ENCODE results near the gene NFYA.

NFYA gene

DNA sequence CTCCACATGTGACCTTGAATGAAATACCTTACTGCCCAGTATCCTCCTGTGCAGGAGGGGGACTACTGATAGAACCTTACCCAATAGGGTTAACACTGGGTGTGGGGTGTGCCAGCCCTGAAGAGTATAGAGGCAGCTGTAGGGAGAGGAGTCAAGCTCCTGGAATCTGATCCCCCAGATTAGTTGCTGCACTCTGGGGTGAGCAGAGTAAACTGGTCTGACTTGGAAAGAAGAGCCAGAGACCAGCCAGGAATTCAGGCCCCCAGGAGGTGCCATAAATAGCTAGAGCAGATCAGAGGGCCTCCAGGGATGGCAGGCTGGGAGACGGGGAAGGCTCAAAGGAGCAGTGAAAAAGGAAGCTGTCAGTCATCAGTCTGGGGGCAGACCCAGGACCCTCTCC is 23.3 kb upstream of the NFYA start:
- Histone ChIP-seq H3K36me3 (ENCODE audit: control insufficient read depth, low read depth, low read length) (no peaks in the 10 kb centered on the region), H3K4me1 (ENCODE audit: control insufficient read depth, low read depth, low read length) (no peaks in the 10 kb centered on the region), H3K9me3 (ENCODE audit: control insufficient read depth, low read depth, low read length) (no peaks in the 10 kb centered on the region), H3K9ac (ENCODE audit: low read length) (no peak overlapping the region), H3K27me3 (ENCODE audit: control insufficient read depth, insufficient read depth, low read length) (no peaks in the 10 kb centered on the region), H3K4me3 (ENCODE audit: low read length) (no peak overlapping the region), H3K27ac (ENCODE audit: low read length) (no peak overlapping the region)

DNA sequence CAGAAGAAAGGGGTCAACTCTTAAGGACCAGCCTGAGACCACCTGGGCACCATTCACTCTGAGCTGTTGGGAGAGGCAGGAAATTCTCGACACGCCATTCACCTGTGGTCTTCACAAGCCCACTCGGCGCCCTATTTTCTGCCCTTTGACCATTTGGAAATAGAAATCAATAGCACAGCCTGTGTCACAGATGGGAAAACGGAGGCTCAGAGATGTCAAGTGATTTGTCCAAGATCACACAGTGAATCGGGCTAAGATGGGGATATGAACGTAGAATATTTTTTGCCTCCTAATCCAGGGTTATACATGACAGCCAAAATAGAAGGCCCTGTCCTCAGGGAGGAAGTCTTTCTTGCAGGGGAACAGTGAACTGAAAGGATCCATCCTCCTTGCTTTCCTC is 22.8 kb upstream of the NFYA start:
- Histone ChIP-seq H3K4me3 (ENCODE audit: low read length) (no peak overlapping the region), H3K27ac (ENCODE audit: low read length) (no peak overlapping the region), H3K9ac (ENCODE audit: low read length) (no peak overlapping the region), H3K27me3 (ENCODE audit: control insufficient read depth, insufficient read depth, low read length) (no peaks in the 10 kb centered on the region), H3K36me3 (ENCODE audit: control insufficient read depth, low read depth, low read length) (no peaks in the 10 kb centered on the region), H3K9me3 (ENCODE audit: control insufficient read depth, low read depth, low read length) (no peaks in the 10 kb centered on the region), H3K4me1 (ENCODE audit: control insufficient read depth, low read depth, low read length) (no peaks in the 10 kb centered on the region)

DNA sequence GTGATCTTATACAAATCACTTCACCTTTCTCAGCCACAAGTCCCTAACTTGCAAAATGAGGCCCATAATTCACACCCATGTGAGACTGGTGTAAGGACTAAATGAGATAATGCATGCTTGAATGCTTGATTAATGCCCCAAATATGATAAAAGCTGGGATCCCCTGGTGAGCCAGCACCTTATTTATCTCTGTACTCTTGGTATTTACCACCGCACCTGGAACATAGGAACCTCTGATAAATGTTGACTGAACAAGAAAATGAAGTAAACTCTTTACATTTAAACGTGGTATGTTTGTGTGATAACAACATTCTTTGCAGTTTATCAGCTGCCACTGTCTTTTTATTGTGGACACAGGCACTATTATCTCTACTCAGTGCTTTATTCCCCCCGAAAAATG is 22.2 kb upstream of the NFYA start:
- Histone ChIP-seq H3K4me3 (ENCODE audit: low read length) (no peak overlapping the region), H3K27ac (ENCODE audit: low read length) (no peak overlapping the region), H3K4me1 (ENCODE audit: control insufficient read depth, low read depth, low read length) (no peaks in the 10 kb centered on the region), H3K36me3 (ENCODE audit: control insufficient read depth, low read depth, low read length) (no peaks in the 10 kb centered on the region), H3K9me3 (ENCODE audit: control insufficient read depth, low read depth, low read length) (no peaks in the 10 kb centered on the region), H3K27me3 (ENCODE audit: control insufficient read depth, insufficient read depth, low read length) (no peaks in the 10 kb centered on the region), H3K9ac (ENCODE audit: low read length) (no peak overlapping the region)

DNA sequence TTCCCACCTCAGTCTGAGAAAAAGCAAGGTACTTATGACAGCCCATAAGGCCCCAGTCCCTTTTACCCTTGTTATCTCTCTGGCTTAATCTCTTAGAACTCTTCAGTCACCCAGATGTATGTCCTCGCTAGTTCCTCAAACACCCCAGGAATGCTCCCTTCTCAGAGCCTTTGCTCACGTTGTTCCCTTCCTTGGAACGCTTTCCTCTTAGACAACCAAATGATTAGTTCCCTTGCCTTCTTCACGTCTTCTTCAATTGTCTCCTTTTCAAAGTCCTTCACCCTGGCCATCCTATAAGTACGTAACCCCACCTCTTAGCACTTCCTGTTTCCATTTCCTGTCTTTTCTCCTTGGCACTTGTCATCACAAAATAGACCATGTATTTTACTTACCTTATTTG is 20.9 kb upstream of the NFYA start:
- H3K9ac ChIP-seq (ENCODE audit: low read length): no peak overlapping the region
- H3K36me3 ChIP-seq (ENCODE audit: control insufficient read depth, low read depth, low read length): no peaks in the 10 kb centered on the region
- H3K4me1 ChIP-seq (ENCODE audit: control insufficient read depth, low read depth, low read length): no peaks in the 10 kb centered on the region
- no peak overlapping the region for H3K4me3 ChIP-seq (ENCODE audit: low read length)
- no peak overlapping the region for H3K27ac ChIP-seq (ENCODE audit: low read length)
- no peaks in the 10 kb centered on the region for H3K9me3 ChIP-seq (ENCODE audit: control insufficient read depth, low read depth, low read length)
- H3K27me3 ChIP-seq (ENCODE audit: control insufficient read depth, insufficient read depth, low read length): no peaks in the 10 kb centered on the region

DNA sequence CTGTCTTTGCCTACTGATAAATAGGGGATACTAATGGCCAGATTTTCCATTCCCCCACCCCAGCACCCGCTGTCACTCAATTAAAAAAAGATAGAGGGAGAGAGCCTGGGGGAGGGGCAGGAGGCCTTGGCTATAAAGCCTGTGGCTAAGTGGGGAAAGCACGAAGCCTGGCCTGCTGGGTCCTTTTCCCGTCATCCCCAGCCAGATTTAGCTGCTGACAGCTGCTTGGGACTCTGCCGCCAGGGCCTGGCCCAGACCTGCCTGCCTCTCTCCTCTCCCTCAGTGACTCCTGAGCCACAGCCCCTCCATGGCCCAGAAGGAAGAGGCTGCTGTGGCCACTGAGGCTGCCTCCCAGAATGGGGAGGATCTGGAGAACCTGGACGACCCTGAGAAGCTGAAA is 19.7 kb upstream of the NFYA start, which contains the start of gene APOBEC2:
APOBEC2 (plus strand) TSS at position 162 of the 400 bp plus-strand sequence; CDS start at position 308, 146 bp downstream.
- Histone ChIP-seq H3K4me3 (ENCODE audit: low read length) (no peak within 1 kb of the TSS), H3K27me3 (ENCODE audit: control insufficient read depth, insufficient read depth, low read length) (no peaks in the 10 kb centered on the region), H3K9me3 (ENCODE audit: control insufficient read depth, low read depth, low read length) (no peaks in the 10 kb centered on the region), H3K4me1 (ENCODE audit: control insufficient read depth, low read depth, low read length) (no peaks in the 10 kb centered on the region), H3K9ac (ENCODE audit: low read length) (no peak within 1 kb of the TSS), H3K36me3 (ENCODE audit: control insufficient read depth, low read depth, low read length) (no peaks in the 10 kb centered on the region), H3K27ac (ENCODE audit: low read length) (no peak within 1 kb of the TSS)

DNA sequence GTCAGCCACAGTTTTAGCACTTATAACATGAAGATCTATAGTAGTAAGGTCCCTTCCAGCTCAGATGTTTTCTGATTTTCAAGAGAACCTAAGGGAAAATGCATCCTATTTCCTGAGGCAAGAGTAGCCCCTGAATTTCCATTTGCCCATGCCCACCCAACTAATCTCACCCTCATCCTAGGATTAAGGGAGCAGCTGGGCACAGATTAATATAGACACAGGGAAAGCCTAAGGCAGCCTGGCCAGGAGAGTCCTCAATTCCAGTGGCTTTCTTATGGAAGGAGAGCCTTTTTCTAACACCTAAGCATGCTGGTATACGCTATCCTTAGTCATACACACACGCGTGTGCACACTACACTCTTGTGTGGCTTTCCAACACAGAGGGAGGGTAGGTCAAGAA is 18.3 kb upstream of the NFYA start:
- Histone ChIP-seq H3K9ac (ENCODE audit: low read length) (no peak overlapping the region), H3K27ac (ENCODE audit: low read length) (no peak overlapping the region), H3K9me3 (ENCODE audit: control insufficient read depth, low read depth, low read length) (no peaks in the 10 kb centered on the region), H3K36me3 (ENCODE audit: control insufficient read depth, low read depth, low read length) (no peaks in the 10 kb centered on the region), H3K4me1 (ENCODE audit: control insufficient read depth, low read depth, low read length) (no peaks in the 10 kb centered on the region), H3K4me3 (ENCODE audit: low read length) (no peak overlapping the region), H3K27me3 (ENCODE audit: control insufficient read depth, insufficient read depth, low read length) (no peaks in the 10 kb centered on the region)

DNA sequence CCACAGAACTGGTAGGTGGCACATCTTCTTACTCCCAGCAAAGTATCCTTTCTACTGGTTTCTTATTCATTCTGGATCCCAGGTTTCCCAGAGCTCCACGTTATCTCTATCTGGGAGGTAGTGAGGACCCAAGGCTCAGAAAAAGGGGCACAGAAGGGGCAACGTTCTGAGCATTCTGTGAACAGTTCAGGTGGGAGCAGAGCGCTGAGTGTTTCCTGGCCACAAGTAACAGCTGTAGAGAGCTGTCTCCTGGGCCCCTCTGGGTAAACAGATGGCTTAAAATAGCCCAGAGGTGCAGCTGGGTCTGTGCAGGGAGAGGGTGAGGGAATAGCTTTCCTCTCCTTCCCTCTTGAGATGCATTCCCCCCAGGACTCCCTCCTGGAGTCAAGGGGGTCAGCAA is 17.6 kb upstream of the NFYA start:
- no peaks in the 10 kb centered on the region for H3K36me3 ChIP-seq (ENCODE audit: control insufficient read depth, low read depth, low read length)
- no peak overlapping the region for H3K9ac ChIP-seq (ENCODE audit: low read length)
- no peaks in the 10 kb centered on the region for H3K4me1 ChIP-seq (ENCODE audit: control insufficient read depth, low read depth, low read length)
- H3K4me3 ChIP-seq (ENCODE audit: low read length): no peak overlapping the region
- no peaks in the 10 kb centered on the region for H3K9me3 ChIP-seq (ENCODE audit: control insufficient read depth, low read depth, low read length)
- no peak overlapping the region for H3K27ac ChIP-seq (ENCODE audit: low read length)
- H3K27me3 ChIP-seq (ENCODE audit: control insufficient read depth, insufficient read depth, low read length): no peaks in the 10 kb centered on the region

DNA sequence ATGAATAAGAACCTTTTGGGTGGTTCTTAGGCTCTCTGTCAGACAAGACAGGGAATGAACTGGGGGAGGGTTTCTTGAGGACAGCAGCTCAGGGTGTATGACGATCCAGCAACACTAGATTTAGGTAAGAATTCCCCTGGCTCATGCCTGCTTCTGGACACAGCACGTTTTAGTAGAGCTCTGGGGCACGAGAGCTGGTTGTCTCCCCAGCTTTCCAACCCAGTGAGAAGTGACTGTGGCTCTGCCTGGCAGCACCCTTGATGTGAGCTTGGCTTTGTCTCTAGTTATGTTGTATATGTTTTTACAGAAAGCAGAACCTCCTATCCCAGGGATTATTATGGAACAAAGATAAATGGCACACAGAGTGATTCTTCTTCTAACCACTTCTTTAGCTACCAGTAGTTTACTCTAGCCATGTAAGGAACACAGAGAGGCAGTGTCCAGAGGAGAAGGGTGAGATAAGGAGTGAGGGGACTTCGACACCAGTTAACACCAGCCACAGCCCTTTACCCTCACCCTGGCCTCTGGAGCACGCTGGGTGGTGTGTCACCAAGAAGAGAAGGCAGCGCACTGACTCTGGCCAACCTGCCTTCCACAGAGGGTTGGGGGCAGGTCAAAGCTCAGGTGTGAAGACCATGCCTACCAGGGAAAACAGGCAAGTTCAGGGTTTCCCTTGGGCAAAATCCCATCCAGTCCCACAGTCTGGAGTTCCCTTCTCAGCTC is 15.8 kb upstream of the NFYA start:
- no peak overlapping the region for H3K4me3 ChIP-seq (ENCODE audit: low read length)
- no peaks in the 10 kb centered on the region for H3K4me1 ChIP-seq (ENCODE audit: control insufficient read depth, low read depth, low read length)
- H3K9me3 ChIP-seq (ENCODE audit: control insufficient read depth, low read depth, low read length): no peaks in the 10 kb centered on the region
- H3K36me3 ChIP-seq (ENCODE audit: control insufficient read depth, low read depth, low read length): peaks cover 6% of the 10 kb centered on the region
- no peaks in the 10 kb centered on the region for H3K27me3 ChIP-seq (ENCODE audit: control insufficient read depth, insufficient read depth, low read length)
- no peak overlapping the region for H3K27ac ChIP-seq (ENCODE audit: low read length)
- H3K9ac ChIP-seq (ENCODE audit: low read length): no peak overlapping the region

DNA sequence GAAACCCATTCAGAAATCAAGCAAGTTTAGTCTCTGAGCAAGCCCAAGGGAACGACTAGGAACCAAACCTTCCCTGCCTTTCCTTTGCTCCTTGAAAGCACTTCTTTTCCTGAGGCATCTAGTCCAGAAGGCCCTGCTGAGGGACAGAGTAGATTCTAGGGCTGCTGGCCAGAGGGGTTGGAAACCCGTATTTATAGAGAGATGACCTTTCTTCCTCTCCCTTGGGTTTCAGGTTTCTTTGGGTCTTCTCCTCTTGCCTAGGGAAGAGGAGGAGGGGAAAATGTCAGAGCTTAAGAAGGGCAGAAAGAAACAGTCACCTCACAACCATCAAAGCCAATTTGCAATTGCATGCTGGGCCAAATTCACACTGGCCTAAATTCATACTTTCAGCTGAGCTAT is 14.0 kb upstream of the NFYA start:
- H3K4me3 ChIP-seq (ENCODE audit: low read length): no peak overlapping the region
- H3K36me3 ChIP-seq (ENCODE audit: control insufficient read depth, low read depth, low read length): peaks cover 6% of the 10 kb centered on the region
- no peaks in the 10 kb centered on the region for H3K9me3 ChIP-seq (ENCODE audit: control insufficient read depth, low read depth, low read length)
- H3K27me3 ChIP-seq (ENCODE audit: control insufficient read depth, insufficient read depth, low read length): no peaks in the 10 kb centered on the region
- no peak overlapping the region for H3K27ac ChIP-seq (ENCODE audit: low read length)
- H3K4me1 ChIP-seq (ENCODE audit: control insufficient read depth, low read depth, low read length): no peaks in the 10 kb centered on the region
- no peak overlapping the region for H3K9ac ChIP-seq (ENCODE audit: low read length)

DNA sequence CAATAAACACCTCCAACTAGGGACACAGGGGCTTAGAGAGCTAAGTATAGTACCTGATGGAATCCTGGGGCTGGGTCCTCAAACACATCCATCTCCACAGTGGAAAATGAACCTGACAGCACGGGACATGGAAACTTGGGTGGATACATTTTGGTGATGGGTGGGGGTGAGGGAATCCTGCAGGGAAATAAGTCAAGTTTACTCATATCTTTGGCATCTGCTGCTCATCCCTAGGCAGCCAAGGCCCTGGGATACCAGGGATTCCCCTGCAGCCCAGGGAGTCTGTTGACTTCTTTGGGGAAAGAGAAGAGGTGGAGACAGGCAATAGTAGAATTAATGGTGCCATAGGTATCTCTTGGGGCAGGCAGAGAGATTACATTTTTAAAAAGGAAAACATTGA is 13.2 kb upstream of the NFYA start:
- H3K27ac ChIP-seq (ENCODE audit: low read length): no peak overlapping the region
- H3K9me3 ChIP-seq (ENCODE audit: control insufficient read depth, low read depth, low read length): no peaks in the 10 kb centered on the region
- peaks cover 8% of the 10 kb centered on the region for H3K36me3 ChIP-seq (ENCODE audit: control insufficient read depth, low read depth, low read length)
- H3K4me1 ChIP-seq (ENCODE audit: control insufficient read depth, low read depth, low read length): no peaks in the 10 kb centered on the region
- no peaks in the 10 kb centered on the region for H3K27me3 ChIP-seq (ENCODE audit: control insufficient read depth, insufficient read depth, low read length)
- no peak overlapping the region for H3K9ac ChIP-seq (ENCODE audit: low read length)
- no peak overlapping the region for H3K4me3 ChIP-seq (ENCODE audit: low read length)

DNA sequence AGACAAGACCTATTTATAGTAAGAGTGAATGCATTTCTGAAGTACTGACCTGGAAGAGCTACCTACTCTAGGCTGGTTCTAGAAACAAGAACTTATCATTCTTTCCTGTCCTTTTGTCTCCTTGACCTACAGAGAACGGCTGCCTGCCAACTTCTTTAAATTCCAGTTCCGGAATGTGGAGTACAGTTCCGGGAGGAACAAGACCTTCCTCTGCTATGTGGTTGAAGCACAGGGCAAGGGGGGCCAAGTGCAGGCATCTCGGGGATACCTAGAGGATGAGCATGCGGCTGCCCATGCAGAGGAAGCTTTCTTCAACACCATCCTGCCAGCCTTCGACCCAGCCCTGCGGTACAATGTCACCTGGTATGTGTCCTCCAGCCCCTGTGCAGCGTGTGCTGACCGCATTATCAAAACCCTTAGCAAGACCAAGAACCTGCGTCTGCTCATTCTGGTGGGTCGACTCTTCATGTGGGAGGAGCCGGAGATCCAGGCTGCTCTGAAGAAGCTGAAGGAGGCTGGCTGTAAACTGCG is 11.5 kb upstream of the NFYA start:
- Histone ChIP-seq H3K9ac (ENCODE audit: low read length) (no peak overlapping the region), H3K36me3 (ENCODE audit: control insufficient read depth, low read depth, low read length) (peaks cover 21% of the 10 kb centered on the region), H3K27me3 (ENCODE audit: control insufficient read depth, insufficient read depth, low read length) (no peaks in the 10 kb centered on the region), H3K4me1 (ENCODE audit: control insufficient read depth, low read depth, low read length) (no peaks in the 10 kb centered on the region), H3K9me3 (ENCODE audit: control insufficient read depth, low read depth, low read length) (no peaks in the 10 kb centered on the region), H3K27ac (ENCODE audit: low read length) (no peak overlapping the region), H3K4me3 (ENCODE audit: low read length) (no peak overlapping the region)

DNA sequence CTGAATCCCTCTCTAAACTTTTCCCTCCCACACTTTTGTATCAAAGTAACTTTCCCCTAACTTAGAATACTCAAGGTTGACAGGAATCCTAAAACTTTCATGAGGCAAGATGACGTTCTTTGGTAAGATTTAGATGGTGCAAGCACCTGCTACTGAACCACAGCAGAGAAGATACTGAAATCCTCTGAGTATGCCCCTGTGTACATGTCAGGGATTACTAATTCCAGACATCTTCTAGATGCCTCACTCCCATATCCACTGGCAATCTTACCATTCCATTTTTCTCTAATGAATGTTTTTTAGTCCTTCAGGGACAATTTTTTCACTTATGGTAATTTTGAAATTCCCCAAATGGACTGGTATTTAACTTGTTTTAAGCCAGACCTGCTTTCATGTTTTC is 10.7 kb upstream of the NFYA start:
- Histone ChIP-seq H3K4me1 (ENCODE audit: control insufficient read depth, low read depth, low read length) (no peaks in the 10 kb centered on the region), H3K36me3 (ENCODE audit: control insufficient read depth, low read depth, low read length) (peaks cover 27% of the 10 kb centered on the region), H3K27ac (ENCODE audit: low read length) (no peak overlapping the region), H3K4me3 (ENCODE audit: low read length) (no peak overlapping the region), H3K9ac (ENCODE audit: low read length) (no peak overlapping the region), H3K9me3 (ENCODE audit: control insufficient read depth, low read depth, low read length) (no peaks in the 10 kb centered on the region), H3K27me3 (ENCODE audit: control insufficient read depth, insufficient read depth, low read length) (no peaks in the 10 kb centered on the region)

All from iPS-18a (cell line).